B cell (primary cell): Measurements from ENCODE around the gene ZNF471. TPM values are rescaled to one million over a fixed set of nuclear protein-coding genes. Genes with fewer than 3 reads are reported as not detected.

Experiments
- ATAC-seq: fragments of 200-7000 bp; cut with Tn5 transposase; one replicate; pipeline ENCODE4 v1.10.0; 2021; ENCODE audit warnings: low read depth, mild to moderate bottlenecking, moderate number of reproducible peaks, moderate library complexity
- CTCF ChIA-PET: fragments of 350-600 bp; sonication (Branson Sonifier 250); formaldehyde crosslinking; loops from one replicate; lab custom pipeline; 2021; ENCODE audit warnings: antibody characterized with exemption, inconsistent platforms; lab: Charles Lee
- POLR2A ChIA-PET: fragments of 350-600 bp; sonication (Branson Sonifier 250); formaldehyde crosslinking; loops from one replicate; lab custom pipeline; 2021; ENCODE audit warnings: antibody characterized with exemption; lab: Charles Lee
- DNase-seq: peaks from one replicate; pipeline ENCODE4 v3.0.0; 2013
- H2AFZ ChIP-seq: 2 replicates; pipeline ENCODE4 v1.6.1; 2012; ENCODE audit warnings: mild to moderate bottlenecking, low read depth, low read length; ENCODE audit not compliant: insufficient read depth, poor library complexity, severe bottlenecking
- H3K27ac ChIP-seq, 2 donors: 1 replicate in 1 of 2; 2 replicates in 1 of 2; pipeline ENCODE4 v1.5.1; 2012 to 2013; ENCODE audit warnings: low read length in 2 of 2, mild to moderate bottlenecking in 2 of 2, moderate library complexity in 1 of 2
- H3K27me3 ChIP-seq, 4 experiments: fragments of 200-600 bp in 1 of 4; sonication (generic) in 1 of 4; replicated peaks in 1 of 4; 1 replicate in 2 of 4; 2 replicates in 2 of 4; pipeline versions ENCODE4 v1.6.1 to v1.7.0; 2013 to 2016; ENCODE audit warnings: low read length in 3 of 4, mild to moderate bottlenecking in 2 of 4, mixed read lengths in 1 of 4, moderate library complexity in 1 of 4; ENCODE audit not compliant: insufficient read depth in 4 of 4, control insufficient read depth in 3 of 4; ENCODE audit errors: control extremely low read depth in 1 of 4
- H3K36me3 ChIP-seq, 2 experiments: replicated peaks in 1 of 2; 1 replicate in 1 of 2; 2 replicates in 1 of 2; pipeline versions ENCODE4 v1.6.1 to v1.7.1; 2013; ENCODE audit warnings: low read length in 1 of 2; ENCODE audit not compliant: insufficient read depth in 2 of 2, control insufficient read depth in 1 of 2; ENCODE audit errors: control extremely low read depth in 1 of 2, extremely low read depth in 1 of 2
- H3K4me1 ChIP-seq, 2 donors: fragments of 200-600 bp in 1 of 2; sonication (generic) in 1 of 2; 1 replicate in 1 of 2; 2 replicates in 1 of 2; pipeline versions ENCODE4 v1.5.1 to v1.6.1; 2013 to 2017; ENCODE audit warnings: low read length in 2 of 2; ENCODE audit not compliant: control insufficient read depth in 2 of 2, insufficient read depth in 2 of 2
- H3K4me2 ChIP-seq: replicated peaks from 2 replicates; pipeline ENCODE3; 2012; ENCODE audit warnings: mild to moderate bottlenecking, low read depth, low read length; ENCODE audit not compliant: poor library complexity, severe bottlenecking
- H3K4me3 ChIP-seq, 5 experiments: fragments of 200-600 bp in 1 of 5; sonication (generic) in 1 of 5; 1 replicate in 3 of 5; 2 replicates in 2 of 5; pipeline versions ENCODE4 v1.5.1 to v1.7.0; 2011 to 2016; ENCODE audit warnings: low read length in 4 of 5, mild to moderate bottlenecking in 4 of 5, low read depth in 2 of 5, control low read depth in 1 of 5, moderate library complexity in 1 of 5; ENCODE audit not compliant: insufficient read depth in 1 of 5; ENCODE audit errors: control extremely low read depth in 1 of 5, extremely low read depth in 1 of 5
- H3K79me2 ChIP-seq: fragments of 200-600 bp; sonication (generic); one replicate; pipeline ENCODE4 v1.6.0; 2016; ENCODE audit warnings: low read length; ENCODE audit not compliant: control insufficient read depth, insufficient read depth
- H3K9ac ChIP-seq: fragments of 200-600 bp; sonication (generic); 2 replicates; pipeline ENCODE4 v1.6.1; 2017; ENCODE audit warnings: mild to moderate bottlenecking, low read length, moderate library complexity
- H3K9me3 ChIP-seq, 3 donors: one replicate each; pipeline versions ENCODE4 v1.6.1 to v1.7.1; 2013; ENCODE audit warnings: low read length in 2 of 3; ENCODE audit not compliant: control insufficient read depth in 2 of 3, insufficient read depth in 1 of 3; ENCODE audit errors: control extremely low read depth in 1 of 3
- H4K20me1 ChIP-seq: 2 replicates; pipeline ENCODE4 v1.6.0; 2012; ENCODE audit warnings: mild to moderate bottlenecking, low read length; ENCODE audit not compliant: insufficient read depth, control insufficient read depth, poor library complexity, severe bottlenecking
- H3K27ac Mint-ChIP-seq: one replicate; pipeline ENCODE4 v1.8.0; 2021; ENCODE audit warnings: mixed read lengths
- H3K27me3 Mint-ChIP-seq: one replicate; pipeline ENCODE4 v1.8.0; 2021; ENCODE audit warnings: mixed read lengths
- H3K4me1 Mint-ChIP-seq: one replicate; pipeline ENCODE4 v1.8.0; 2021; ENCODE audit warnings: mixed read lengths
- H3K4me3 Mint-ChIP-seq: one replicate; pipeline ENCODE4 v1.8.0; 2021; ENCODE audit warnings: mixed read lengths
- H3K9me3 Mint-ChIP-seq: one replicate; pipeline ENCODE4 v1.8.0; 2022; ENCODE audit warnings: mixed read lengths; ENCODE audit not compliant: insufficient read depth
- EZH2 ChIP-seq: IDR thresholded peaks from 2 replicates; pipeline ENCODE4 v1.6.1; 2012; ENCODE audit warnings: borderline replicate concordance, low read depth, mild to moderate bottlenecking, moderate library complexity, low read length; ENCODE audit not compliant: insufficient read depth, poor library complexity, severe bottlenecking
- WGBS: methylation state at CpG from one replicate; pipeline ENCODE4 v1.1.5; 2013; ENCODE audit warnings: missing lambda C conversion rate; ENCODE audit not compliant: insufficient coverage; 5-methylcytosine and 5-hydroxymethylcytosine counted together
- intact Hi-C: fragments of 100-400 bp; cut with micrococcal nuclease; formaldehyde crosslinking; loops from one replicate; pipeline ENCODE4 v1.10.0; 2022
- polyA plus RNA-seq: library from polyadenylated mRNA; depleted of rRNA; stranded (reverse); fragments of >200 nt; gene quantifications from 2 replicates; pipeline ENCODE4 v1.2.3, GENCODE V29; 2012
- total RNA-seq, 2 donors: library from RNA; stranded (reverse); fragments of 120-200 nt in 1 of 2; gene quantifications; 1 replicate in 1 of 2; 2 replicates in 1 of 2; pipeline versions ENCODE4 v1.2.3 to v1.2.4, GENCODE V29; 2013 to 2022
- TF ChIP-seq, protein P1 (sequence below): fragments of 200-600 bp; IDR thresholded peaks from one replicate; pipeline ENCODE4 v1.8.0; 2022; ENCODE audit warnings: antibody characterized with exemption, mild to moderate bottlenecking

Gene ZNF471
- total and polyA plus RNA-seq, 2 donors (not counting 1 experiment from before 2014, with no cell fraction given) = 0.91 to 5.9 TPM

DNA sequence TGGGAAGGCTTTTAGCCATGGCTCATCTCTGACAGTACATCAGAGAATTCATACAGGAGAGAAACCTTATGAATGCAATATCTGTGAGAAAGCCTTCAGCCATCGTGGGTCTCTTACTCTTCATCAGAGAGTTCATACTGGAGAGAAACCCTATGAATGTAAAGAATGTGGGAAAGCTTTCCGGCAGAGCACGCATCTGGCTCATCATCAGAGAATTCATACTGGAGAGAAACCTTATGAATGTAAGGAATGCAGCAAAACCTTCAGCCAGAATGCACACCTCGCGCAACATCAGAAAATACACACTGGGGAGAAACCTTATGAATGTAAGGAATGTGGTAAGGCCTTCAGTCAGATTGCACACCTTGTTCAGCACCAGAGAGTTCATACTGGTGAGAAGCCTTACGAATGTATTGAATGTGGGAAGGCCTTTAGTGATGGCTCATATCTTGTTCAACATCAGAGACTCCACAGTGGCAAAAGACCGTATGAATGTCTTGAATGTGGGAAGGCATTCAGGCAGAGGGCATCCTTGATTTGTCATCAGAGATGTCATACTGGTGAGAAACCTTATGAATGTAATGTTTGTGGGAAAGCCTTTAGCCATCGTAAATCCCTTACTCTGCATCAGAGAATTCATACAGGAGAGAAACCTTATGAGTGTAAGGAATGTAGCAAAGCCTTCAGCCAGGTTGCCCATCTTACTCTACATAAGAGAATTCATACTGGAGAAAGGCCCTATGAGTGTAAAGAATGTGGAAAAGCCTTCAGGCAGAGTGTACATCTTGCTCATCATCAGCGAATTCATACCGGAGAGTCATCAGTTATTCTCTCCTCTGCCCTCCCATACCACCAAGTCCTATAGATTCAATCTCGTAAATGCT, 70.3 kb downstream of the ZNF471 start:
- Histone ChIP-seq H3K4me3 (peak overlapping the region in 1 of 5 experiments; percentile 13), H3K79me2 (no peaks in the 10 kb centered on the region), H3K9me3 (peaks cover 19 to 93% (median 28%) of the 10 kb centered on the region in 3 donors), H3K27ac (no peak overlapping the region), H3K4me1 (no peaks in the 10 kb centered on the region), H2AFZ (no peak overlapping the region), H4K20me1 (no peaks in the 10 kb centered on the region), H3K4me2 (no peak overlapping the region), H3K9ac (no peak overlapping the region), H3K36me3 (peaks cover 7 to 18% of the 10 kb centered on the region in 2 experiments), H3K27me3 (no peaks in the 10 kb centered on the region)
- DNase-seq = no peak
- no peak for ATAC-seq
- POLR2A ChIA-PET = no interaction called here
- CTCF ChIA-PET = no interaction called here
- TF ChIP-seq, protein P1, sequence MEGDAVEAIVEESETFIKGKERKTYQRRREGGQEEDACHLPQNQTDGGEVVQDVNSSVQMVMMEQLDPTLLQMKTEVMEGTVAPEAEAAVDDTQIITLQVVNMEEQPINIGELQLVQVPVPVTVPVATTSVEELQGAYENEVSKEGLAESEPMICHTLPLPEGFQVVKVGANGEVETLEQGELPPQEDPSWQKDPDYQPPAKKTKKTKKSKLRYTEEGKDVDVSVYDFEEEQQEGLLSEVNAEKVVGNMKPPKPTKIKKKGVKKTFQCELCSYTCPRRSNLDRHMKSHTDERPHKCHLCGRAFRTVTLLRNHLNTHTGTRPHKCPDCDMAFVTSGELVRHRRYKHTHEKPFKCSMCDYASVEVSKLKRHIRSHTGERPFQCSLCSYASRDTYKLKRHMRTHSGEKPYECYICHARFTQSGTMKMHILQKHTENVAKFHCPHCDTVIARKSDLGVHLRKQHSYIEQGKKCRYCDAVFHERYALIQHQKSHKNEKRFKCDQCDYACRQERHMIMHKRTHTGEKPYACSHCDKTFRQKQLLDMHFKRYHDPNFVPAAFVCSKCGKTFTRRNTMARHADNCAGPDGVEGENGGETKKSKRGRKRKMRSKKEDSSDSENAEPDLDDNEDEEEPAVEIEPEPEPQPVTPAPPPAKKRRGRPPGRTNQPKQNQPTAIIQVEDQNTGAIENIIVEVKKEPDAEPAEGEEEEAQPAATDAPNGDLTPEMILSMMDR = no peak
- no peak for TF ChIP-seq EZH2
- intact Hi-C loops = no loop called here
- over 99% methylated on average over 9 of the region's 11 CpGs for WGBS
- Mint-ChIP-seq H3K9me3 (peaks cover 29% of the 10 kb centered on the region), H3K4me3 (no peak overlapping the region), H3K27ac (no peak overlapping the region), H3K27me3 (no peaks in the 10 kb centered on the region), H3K4me1 (no peaks in the 10 kb centered on the region)

Other genes starting within 250 kb of the ZNF471 start
- gene EDDM13, start 235.1 kb upstream of the ZNF471 start, total RNA-seq = not detected in 2 replicates
- 0.43 TPM in 1 of 2 replicates, not detected in the other for gene EDDM13, start 235.1 kb upstream of the ZNF471 start, polyA plus RNA-seq
- 20.5 and 24.8 TPM in 2 replicates for gene ZSCAN5A, start 193.0 kb upstream of the ZNF471 start, total RNA-seq
- 4.2 and 5.2 TPM in 2 replicates for gene ZSCAN5A, start 193.0 kb upstream of the ZNF471 start, polyA plus RNA-seq
- gene ZNF582, start 114.3 kb upstream of the ZNF471 start, total RNA-seq = 10.0 and 10.1 TPM in 2 replicates
- gene ZNF582, start 114.3 kb upstream of the ZNF471 start, polyA plus RNA-seq = 3.8 and 4.8 TPM in 2 replicates
- gene ZNF583, start 103.5 kb upstream of the ZNF471 start, total RNA-seq = 11.1 and 11.7 TPM in 2 replicates
- 1.4 and 1.5 TPM in 2 replicates for gene ZNF583, start 103.5 kb upstream of the ZNF471 start, polyA plus RNA-seq
- gene ZNF667, start 30.5 kb upstream of the ZNF471 start, total RNA-seq = 4.4 and 6.5 TPM in 2 replicates
- gene ZNF667, start 30.5 kb upstream of the ZNF471 start, polyA plus RNA-seq = 2.8 and 6.0 TPM in 2 replicates
- gene ZFP28, start 31.1 kb downstream of the ZNF471 start, total RNA-seq = 11.6 and 13.1 TPM in 2 replicates
- gene ZFP28, start 31.1 kb downstream of the ZNF471 start, polyA plus RNA-seq = 2.5 and 4.6 TPM in 2 replicates
- gene ZNF470, start 59.6 kb downstream of the ZNF471 start, total RNA-seq = 6.9 and 11.9 TPM in 2 replicates
- gene ZNF470, start 59.6 kb downstream of the ZNF471 start, polyA plus RNA-seq = 1.1 and 1.9 TPM in 2 replicates
- gene ZNF71, start 87.4 kb downstream of the ZNF471 start, total RNA-seq = 9.0 and 9.3 TPM in 2 replicates
- 4.8 and 6.4 TPM in 2 replicates for gene ZNF71, start 87.4 kb downstream of the ZNF471 start, polyA plus RNA-seq
- not detected in 2 replicates for gene SMIM17, start 135.3 kb downstream of the ZNF471 start, total RNA-seq
- gene SMIM17, start 135.3 kb downstream of the ZNF471 start, polyA plus RNA-seq = not detected in 2 replicates
- 7.0 and 10.1 TPM in 2 replicates for gene ZNF835, start 163.9 kb downstream of the ZNF471 start, total RNA-seq
- gene ZNF835, start 163.9 kb downstream of the ZNF471 start, polyA plus RNA-seq = 2.1 and 4.3 TPM in 2 replicates